PFSK-1 (cell line): ENCODE data around the gene MGAT1.

Experiments
- FOXP2 ChIP-seq: optimal IDR thresholded peaks from 2 replicates; pipeline ENCODE3; 2011; ENCODE audit warnings: borderline replicate concordance, control low read depth, inconsistent platforms; ENCODE audit not compliant: insufficient read depth; ENCODE audit errors: extremely low read length, extremely low read depth
- POLR2AphosphoS5 ChIP-seq: IDR thresholded peaks from 2 replicates; pipeline ENCODE4 v1.6.1; 2012; ENCODE audit warnings: low read depth, mild to moderate bottlenecking, control low read depth, low read length, moderate library complexity
- REST ChIP-seq, 2 experiments: IDR thresholded peaks; 2 replicates each; pipeline versions ENCODE4 v1.6.1 to v1.8.0; 2011 to 2012; ENCODE audit warnings: low read depth in 2 of 2, low read length in 2 of 2, control low read depth in 1 of 2, inconsistent platforms in 1 of 2, mild to moderate bottlenecking in 1 of 2, moderate library complexity in 1 of 2; ENCODE audit not compliant: insufficient read depth in 1 of 2
- SIN3A ChIP-seq: IDR thresholded peaks from 2 replicates; pipeline ENCODE4 v1.6.1; 2012; ENCODE audit warnings: mild to moderate bottlenecking, low read length, moderate library complexity, borderline replicate concordance; ENCODE audit not compliant: insufficient read depth
- TAF1 ChIP-seq: IDR thresholded peaks from 2 replicates; pipeline ENCODE4 v1.6.1; 2012; ENCODE audit warnings: low read length, control low read depth, borderline replicate concordance; ENCODE audit not compliant: insufficient read depth

MGAT1 gene

DNA sequence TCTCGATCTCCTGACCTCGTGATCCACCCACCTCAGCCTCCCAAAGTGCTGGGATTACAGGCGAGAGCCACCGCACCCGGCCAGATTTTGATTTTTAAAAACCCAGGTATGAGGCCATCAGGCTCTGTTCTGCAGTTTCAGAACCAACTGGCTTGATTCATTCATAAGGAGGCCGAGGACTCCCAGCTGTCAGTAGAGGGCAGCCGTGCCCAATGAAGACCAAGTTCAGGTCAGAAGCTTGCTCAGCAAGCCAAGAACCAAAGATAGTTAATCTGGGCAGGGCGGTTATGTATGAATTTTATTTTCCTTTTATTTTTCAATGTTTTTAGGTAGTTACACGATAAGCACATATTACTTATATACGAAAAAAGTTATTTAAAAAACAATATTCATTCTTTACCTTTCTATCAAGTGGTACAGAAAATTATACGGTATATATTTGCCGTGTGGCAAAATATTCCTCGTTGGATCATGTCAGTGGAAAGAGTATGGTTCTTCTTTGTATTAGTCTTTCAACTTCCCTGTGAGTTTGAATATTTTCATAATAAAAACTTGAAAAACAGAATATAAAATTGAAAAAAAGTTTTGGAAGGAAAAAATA is 18.0 kb downstream of the MGAT1 start:
- TF ChIP-seq POLR2AphosphoS5, result no peak
- no peak for TF ChIP-seq SIN3A
- no peak for TF ChIP-seq REST (IDR thresholded peaks at IDR 0.05; ENCODE audit: insufficient read depth in 1 of 2, low read depth in 2 of 2, low read length in 2 of 2)
- no peak for TF ChIP-seq TAF1
- TF ChIP-seq FOXP2, result no peak

DNA sequence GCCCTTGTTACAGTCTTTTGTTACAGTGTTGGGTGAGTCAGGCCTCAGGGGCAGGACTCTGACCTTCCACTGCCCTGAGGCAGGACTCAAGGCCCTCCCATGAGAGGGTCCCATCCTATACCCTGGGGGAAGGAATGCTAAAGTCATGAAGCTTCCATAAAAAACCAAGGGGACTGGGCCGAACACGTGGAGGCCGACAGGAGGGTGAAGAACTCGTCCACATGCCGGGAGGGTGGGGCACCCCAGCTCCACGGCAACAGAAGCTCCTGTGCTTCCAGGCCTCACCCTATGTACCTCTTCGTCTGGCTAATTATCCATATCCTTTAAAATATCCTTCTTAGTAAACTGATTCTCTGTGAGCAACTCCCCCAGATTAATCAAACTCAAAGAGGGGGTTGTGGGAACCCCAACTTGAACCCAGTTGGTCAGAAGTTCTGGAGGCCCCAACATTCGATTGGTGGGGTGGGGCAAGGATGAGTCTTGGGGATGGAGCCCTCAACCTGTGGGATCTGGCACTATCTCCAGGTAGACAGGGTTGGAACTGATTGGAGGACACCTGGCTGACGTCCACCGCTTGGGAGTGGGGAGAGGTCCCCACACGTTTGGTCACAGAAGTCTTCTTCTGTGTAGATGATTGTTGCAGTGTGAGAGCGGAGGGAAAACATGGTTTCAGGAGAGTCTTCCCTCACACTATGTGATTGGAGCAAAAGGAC is 19.1 kb downstream of the MGAT1 start:
- TF ChIP-seq SIN3A, result no peak
- TF ChIP-seq POLR2AphosphoS5, result no peak
- no peak for TF ChIP-seq REST (IDR thresholded peaks at IDR 0.05; ENCODE audit: insufficient read depth in 1 of 2, low read depth in 2 of 2, low read length in 2 of 2)
- no peak for TF ChIP-seq FOXP2
- no peak for TF ChIP-seq TAF1

DNA sequence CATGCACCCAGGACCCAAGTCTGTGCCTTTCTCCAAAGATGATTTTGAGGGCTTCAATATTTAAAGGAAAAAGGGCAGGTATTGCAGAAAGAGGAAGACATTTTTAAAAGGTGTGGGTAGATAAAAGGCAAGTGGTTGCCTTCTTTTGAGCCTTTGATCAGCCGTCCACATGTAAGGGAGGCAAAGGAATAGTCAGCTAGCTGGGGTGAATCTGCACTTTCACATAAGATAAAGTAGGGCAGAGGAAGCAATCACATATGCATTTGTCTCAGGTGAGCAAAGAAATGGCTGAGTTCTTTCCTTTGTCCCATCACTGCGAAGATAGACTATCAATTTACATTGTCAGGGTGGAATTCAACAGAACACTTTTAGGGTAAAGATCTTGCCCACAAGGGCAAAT is 19.9 kb downstream of the MGAT1 start:
- TF ChIP-seq SIN3A (no peak), REST (IDR thresholded peaks at IDR 0.05; ENCODE audit: insufficient read depth in 1 of 2, low read depth in 2 of 2, low read length in 2 of 2) (no peak), FOXP2 (no peak), TAF1 (no peak), POLR2AphosphoS5 (no peak)

- TF ChIP-seq TAF1 (no peak), POLR2AphosphoS5 (no peak), FOXP2 (no peak), REST (IDR thresholded peaks at IDR 0.05; ENCODE audit: insufficient read depth in 1 of 2, low read depth in 2 of 2, low read length in 2 of 2) (no peak), SIN3A (no peak)
Observed at GRCh38 chr5:180779985-180780610, 22.5 kb downstream of the MGAT1 start.
